ENCODE measurements around the gene MINDY2. TPM values are rescaled to one million over a fixed set of nuclear protein-coding genes. Genes with fewer than 3 reads are reported as not detected.

The MINDY2 gene
- total RNA-seq, 1 donor from 2014 or later: 31.2 TPM

GRCh38 chr15:58758141-58758540, 13.0 kb upstream of the MINDY2 start:
- Histone ChIP-seq H3K36me3 (no peaks in the 10 kb centered on the region), H3K4me1 (no peaks in the 10 kb centered on the region), H3K27me3 (no peaks in the 10 kb centered on the region), H3K9me3 (no peaks in the 10 kb centered on the region), H3K4me3 (no peak overlapping the region), H3K27ac (no peak overlapping the region)
- no peak for DNase-seq
- TF ChIP-seq CTCF (IDR thresholded peaks at IDR 0.05): peak; percentile 28
- ATAC-seq: peak; percentile 48
- intact Hi-C loops (cut with DNase I): no loop called here

DNA sequence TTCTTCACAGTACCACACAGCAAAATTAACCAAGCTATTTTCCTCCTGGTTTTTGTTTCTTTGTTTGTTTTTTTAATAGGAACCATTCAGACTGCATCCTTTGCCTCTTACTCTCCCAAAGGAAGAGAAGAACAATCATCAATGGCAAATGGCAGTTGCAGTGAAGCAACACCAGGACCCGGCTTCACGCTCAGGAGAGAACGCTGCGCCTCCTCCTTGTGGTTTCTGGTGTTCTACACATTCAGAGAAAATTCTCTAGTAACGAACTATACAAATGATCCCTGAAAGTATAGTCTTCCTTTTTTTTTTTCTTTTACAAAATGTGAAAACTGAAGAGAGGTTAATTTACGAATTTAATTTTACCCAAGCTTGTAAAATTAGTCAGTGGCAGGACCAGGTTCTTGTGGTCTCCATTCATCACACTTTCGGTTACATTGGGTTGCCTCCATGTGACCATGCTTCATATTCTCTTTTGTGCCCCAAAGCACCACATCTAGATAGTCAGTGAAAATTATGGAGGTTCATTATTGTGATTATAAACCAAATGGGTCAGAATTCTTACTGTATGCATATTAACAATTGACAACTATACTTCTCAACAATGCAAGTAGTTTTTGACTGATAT, 10.6 kb upstream of the MINDY2 start:
- intact Hi-C loops (cut with DNase I): no loop called here
- H3K9me3 ChIP-seq: no peaks in the 10 kb centered on the region
- no peak overlapping the region for H3K4me3 ChIP-seq
- ATAC-seq: no peak
- DNase-seq: no peak
- H3K27me3 ChIP-seq: no peaks in the 10 kb centered on the region
- no peaks in the 10 kb centered on the region for H3K4me1 ChIP-seq
- no peaks in the 10 kb centered on the region for H3K36me3 ChIP-seq
- TF ChIP-seq CTCF (IDR thresholded peaks at IDR 0.05): no peak
- H3K27ac ChIP-seq: no peak overlapping the region

DNA sequence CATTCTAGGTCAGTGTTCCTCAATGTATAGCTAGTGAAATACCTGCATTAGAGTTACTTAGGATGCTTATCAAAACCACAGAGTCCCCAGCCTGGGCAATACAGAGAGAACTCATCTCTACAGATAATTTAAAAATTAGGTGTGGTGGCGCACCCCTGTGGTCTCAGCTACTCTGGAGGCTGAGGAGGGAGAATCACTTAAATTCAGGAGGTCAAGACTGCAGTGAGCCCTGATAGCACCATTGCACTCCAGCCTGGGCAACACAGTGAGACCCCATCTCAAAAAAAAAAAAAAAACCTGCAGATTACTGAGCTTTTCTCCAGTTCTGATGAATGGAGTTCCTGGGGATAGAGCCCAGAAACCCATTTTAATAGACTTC, 10.1 kb upstream of the MINDY2 start:
- no peak for TF ChIP-seq CTCF (IDR thresholded peaks at IDR 0.05)
- ATAC-seq (no peak), DNase-seq (no peak)
- intact Hi-C loops (cut with DNase I): no loop called here
- Histone ChIP-seq H3K4me3 (no peak overlapping the region), H3K4me1 (no peaks in the 10 kb centered on the region), H3K9me3 (no peaks in the 10 kb centered on the region), H3K27me3 (no peaks in the 10 kb centered on the region), H3K27ac (no peak overlapping the region), H3K36me3 (no peaks in the 10 kb centered on the region)

DNA sequence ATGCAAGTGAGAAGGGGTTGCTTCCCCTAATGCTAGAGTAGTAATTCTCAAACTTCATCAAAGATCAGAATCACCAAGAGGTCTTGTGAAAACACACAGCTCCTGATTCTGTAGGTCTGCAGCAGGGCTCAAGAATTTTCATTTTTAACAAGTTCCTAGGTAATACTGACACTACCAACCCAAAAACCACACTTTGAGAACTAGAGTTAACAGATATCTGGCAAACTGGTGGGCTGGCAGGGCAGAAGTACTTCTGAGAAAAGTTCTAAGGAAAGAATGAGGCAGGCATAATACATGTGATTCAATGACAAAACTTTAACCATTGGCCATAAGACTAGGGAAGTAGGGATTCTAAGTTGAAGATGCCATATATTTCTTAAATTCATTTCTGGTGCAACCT, 8.8 kb upstream of the MINDY2 start:
- intact Hi-C loops (cut with DNase I): no loop called here
- H3K9me3 ChIP-seq: no peaks in the 10 kb centered on the region
- ATAC-seq: no peak
- no peak for TF ChIP-seq CTCF (IDR thresholded peaks at IDR 0.05)
- no peak for DNase-seq
- H3K36me3 ChIP-seq: no peaks in the 10 kb centered on the region
- no peaks in the 10 kb centered on the region for H3K27me3 ChIP-seq
- no peak overlapping the region for H3K27ac ChIP-seq
- H3K4me1 ChIP-seq: no peaks in the 10 kb centered on the region
- H3K4me3 ChIP-seq: no peak overlapping the region

GRCh38 chr15:58762731-58763130, 8.4 kb upstream of the MINDY2 start:
- no peak for TF ChIP-seq CTCF (IDR thresholded peaks at IDR 0.05)
- DNase-seq: no peak

GRCh38 chr15:58764468-58764867, 6.6 kb upstream of the MINDY2 start:
- no peak for ATAC-seq
- TF ChIP-seq CTCF (IDR thresholded peaks at IDR 0.05): no peak
- Histone ChIP-seq H3K4me1 (no peaks in the 10 kb centered on the region), H3K27me3 (no peaks in the 10 kb centered on the region), H3K36me3 (no peaks in the 10 kb centered on the region), H3K27ac (no peak overlapping the region), H3K4me3 (no peak overlapping the region), H3K9me3 (no peaks in the 10 kb centered on the region)
- no peak for DNase-seq
- intact Hi-C loops (cut with DNase I): no loop called here

More at GRCh38 chr15:58762731-58763130, 8.4 kb upstream of the MINDY2 start:
- Histone ChIP-seq H3K4me3 (no peak overlapping the region), H3K36me3 (no peaks in the 10 kb centered on the region), H3K27ac (no peak overlapping the region), H3K27me3 (no peaks in the 10 kb centered on the region), H3K9me3 (no peaks in the 10 kb centered on the region), H3K4me1 (no peaks in the 10 kb centered on the region)
- no peak for ATAC-seq
- intact Hi-C loops (cut with DNase I): no loop called here

Data from upper lobe of right lung (tissue), 1 donor.